Activated naive CD8-positive, alpha-beta T cell treated with anti-CD3 and anti-CD28 coated beads, Interleukin-2, amount 50 U/mL, for 24 hours (primary cell): ENCODE results near the gene PARM1.
A peak's percentile ranks its signal among the peaks of the same experiment; 100 is the strongest.

Experiments
- ATAC-seq: fragments of 150-1000 bp; cut with Tn5 transposase; one replicate; pipeline ENCODE4 v1.10.0; 2021
- DNase-seq: peaks from one replicate; pipeline ENCODE4 v3.0.0; 2021
- H3K27ac Mint-ChIP-seq: one replicate; pipeline ENCODE4 v1.8.0; 2021; ENCODE audit warnings: mild to moderate bottlenecking, mixed read lengths
- H3K27me3 Mint-ChIP-seq: one replicate; pipeline ENCODE4 v1.8.0; 2021; ENCODE audit warnings: mixed read lengths
- H3K36me3 Mint-ChIP-seq: one replicate; pipeline ENCODE4 v1.8.0; 2021; ENCODE audit warnings: low read depth, mixed read lengths
- H3K4me1 Mint-ChIP-seq: one replicate; pipeline ENCODE4 v1.8.0; 2021; ENCODE audit warnings: mixed read lengths
- H3K4me3 Mint-ChIP-seq: one replicate; pipeline ENCODE4 v1.8.0; 2021; ENCODE audit warnings: mild to moderate bottlenecking, moderate library complexity, mixed read lengths
- H3K9me3 Mint-ChIP-seq: one replicate; pipeline ENCODE4 v1.8.0; 2021; ENCODE audit warnings: mixed read lengths

PARM1 gene

GRCh38 chr4:74932832-74933561 is at the start of gene PARM1:
Gene PARM1, plus strand, starts transcription at chr4:74933116. Its CDS starts 212 bp downstream, at chr4:74933328.
- DNase-seq (peak; percentile 71), ATAC-seq (peak; percentile 86)
- Mint-ChIP-seq H3K27ac (no peak within 1 kb of the TSS), H3K36me3 (no peaks in the 10 kb centered on the region), H3K4me1 (peaks cover 17% of the 10 kb centered on the region), H3K27me3 (peaks cover 60% of the 10 kb centered on the region), H3K4me3 (peak within 1 kb of the TSS; percentile 56), H3K9me3 (no peaks in the 10 kb centered on the region)

DNA sequence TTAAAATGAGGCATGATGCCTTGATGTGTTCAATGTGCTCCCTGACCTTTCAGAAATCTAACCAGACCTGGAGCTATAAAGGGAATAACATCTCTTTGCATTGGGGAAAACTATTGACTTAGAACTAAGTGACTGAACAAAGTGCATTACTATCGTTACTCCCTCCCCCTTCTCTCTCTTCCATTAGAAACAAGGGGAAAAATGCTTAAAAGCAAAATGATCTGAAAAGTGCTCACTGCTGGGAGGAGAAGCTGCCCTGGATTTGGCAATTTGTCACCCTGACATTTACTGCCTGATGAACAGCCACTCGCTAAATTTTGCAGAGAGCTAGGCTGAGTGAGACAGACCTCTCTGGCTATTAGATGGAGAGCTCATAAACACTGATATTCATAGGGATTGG is 48.6 kb upstream of the PARM1 start:
- peaks cover 15% of the 10 kb centered on the region for H3K27me3 Mint-ChIP-seq
- ATAC-seq (no peak), DNase-seq (no peak)
- H3K9me3 Mint-ChIP-seq = peaks cover 4% of the 10 kb centered on the region
- H3K36me3 Mint-ChIP-seq = no peaks in the 10 kb centered on the region
- no peaks in the 10 kb centered on the region for H3K4me1 Mint-ChIP-seq
- H3K4me3 Mint-ChIP-seq = no peak overlapping the region
- H3K27ac Mint-ChIP-seq = no peak overlapping the region

DNA sequence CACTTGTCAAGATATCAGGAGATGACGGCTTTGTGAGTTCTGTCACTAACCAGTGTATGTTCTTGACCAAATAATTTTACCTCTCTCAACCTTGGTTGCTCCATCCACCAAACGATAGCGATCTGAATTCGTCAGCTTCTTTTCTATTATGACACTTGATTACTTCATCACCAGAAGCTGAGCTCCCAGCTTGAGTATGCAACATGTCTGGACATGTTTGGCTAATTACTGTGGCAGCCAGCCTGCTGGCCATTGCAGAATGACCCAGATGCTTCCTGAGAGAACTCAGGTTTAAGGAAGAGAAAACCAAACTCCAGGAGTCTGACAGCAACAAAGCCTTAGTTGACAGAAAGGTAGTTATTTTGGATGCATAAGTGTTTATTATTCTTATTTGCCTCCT is 46.4 kb upstream of the PARM1 start:
- Mint-ChIP-seq H3K4me3 (no peak overlapping the region), H3K27me3 (peaks cover 5% of the 10 kb centered on the region), H3K27ac (no peak overlapping the region), H3K4me1 (no peaks in the 10 kb centered on the region), H3K36me3 (no peaks in the 10 kb centered on the region), H3K9me3 (peaks cover 4% of the 10 kb centered on the region)
- ATAC-seq (no peak), DNase-seq (no peak)

GRCh38 chr4:74890341-74890740 is 42.6 kb upstream of the PARM1 start:
- peaks cover 5% of the 10 kb centered on the region for H3K27me3 Mint-ChIP-seq
- peaks cover 4% of the 10 kb centered on the region for H3K9me3 Mint-ChIP-seq
- H3K27ac Mint-ChIP-seq = no peak overlapping the region
- H3K4me1 Mint-ChIP-seq = no peaks in the 10 kb centered on the region
- ATAC-seq (no peak), DNase-seq (no peak)
- H3K36me3 Mint-ChIP-seq = no peaks in the 10 kb centered on the region
- no peak overlapping the region for H3K4me3 Mint-ChIP-seq

GRCh38 chr4:74891037-74891436 is 41.9 kb upstream of the PARM1 start:
- Mint-ChIP-seq H3K9me3 (peaks cover 4% of the 10 kb centered on the region), H3K36me3 (no peaks in the 10 kb centered on the region), H3K27ac (no peak overlapping the region), H3K27me3 (peaks cover 5% of the 10 kb centered on the region), H3K4me1 (no peaks in the 10 kb centered on the region), H3K4me3 (no peak overlapping the region)
- ATAC-seq (no peak), DNase-seq (no peak)

GRCh38 chr4:74893171-74893570 is 39.7 kb upstream of the PARM1 start:
- peaks cover 4% of the 10 kb centered on the region for H3K9me3 Mint-ChIP-seq
- no peak for ATAC-seq
- H3K27me3 Mint-ChIP-seq = peaks cover 5% of the 10 kb centered on the region
- no peaks in the 10 kb centered on the region for H3K36me3 Mint-ChIP-seq
- no peak overlapping the region for H3K27ac Mint-ChIP-seq
- H3K4me3 Mint-ChIP-seq = no peak overlapping the region
- H3K4me1 Mint-ChIP-seq = no peaks in the 10 kb centered on the region
- DNase-seq = no peak

GRCh38 chr4:74896595-74896994 is 36.3 kb upstream of the PARM1 start:
- peaks cover 6% of the 10 kb centered on the region for H3K27me3 Mint-ChIP-seq
- H3K4me3 Mint-ChIP-seq = no peak overlapping the region
- no peaks in the 10 kb centered on the region for H3K36me3 Mint-ChIP-seq
- DNase-seq (no peak), ATAC-seq (no peak)
- no peaks in the 10 kb centered on the region for H3K9me3 Mint-ChIP-seq
- no peaks in the 10 kb centered on the region for H3K4me1 Mint-ChIP-seq
- H3K27ac Mint-ChIP-seq = no peak overlapping the region

DNA sequence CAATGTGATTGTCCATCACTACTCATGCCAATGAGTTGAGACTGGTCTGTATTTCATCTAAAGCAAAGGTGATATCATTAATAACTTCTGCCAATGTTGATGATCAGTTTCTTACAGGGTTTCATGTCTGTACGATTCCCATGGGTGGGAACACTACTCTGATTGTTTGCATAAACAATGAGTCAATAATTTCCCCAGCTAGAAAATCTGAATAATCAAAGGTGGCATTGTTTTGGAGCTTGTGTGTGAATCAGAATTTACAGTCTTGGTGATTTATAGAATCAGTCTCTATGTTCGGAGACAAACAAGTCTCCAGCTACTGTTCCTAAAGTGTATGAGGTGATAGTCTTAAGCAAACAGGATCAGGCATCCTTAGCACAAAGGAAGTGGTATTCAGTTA is 35.5 kb upstream of the PARM1 start:
- Mint-ChIP-seq H3K36me3 (no peaks in the 10 kb centered on the region), H3K4me3 (no peak overlapping the region), H3K27me3 (peaks cover 6% of the 10 kb centered on the region), H3K9me3 (no peaks in the 10 kb centered on the region), H3K4me1 (no peaks in the 10 kb centered on the region), H3K27ac (no peak overlapping the region)
- DNase-seq = no peak
- ATAC-seq = no peak

- peaks cover 4% of the 10 kb centered on the region for H3K27me3 Mint-ChIP-seq
- no peaks in the 10 kb centered on the region for H3K36me3 Mint-ChIP-seq
- ATAC-seq = no peak
- no peaks in the 10 kb centered on the region for H3K4me1 Mint-ChIP-seq
- no peaks in the 10 kb centered on the region for H3K9me3 Mint-ChIP-seq
- no peak overlapping the region for H3K27ac Mint-ChIP-seq
- DNase-seq = no peak
- no peak overlapping the region for H3K4me3 Mint-ChIP-seq
These were observed 32.1 kb upstream of the PARM1 start for GRCh38 chr4:74900862-74901261.

GRCh38 chr4:74904509-74905065 is 28.3 kb upstream of the PARM1 start:
- no peak overlapping the region for H3K4me3 Mint-ChIP-seq

GRCh38 chr4:74906771-74907170 is 26.1 kb upstream of the PARM1 start:
- Mint-ChIP-seq H3K9me3 (no peaks in the 10 kb centered on the region), H3K27me3 (no peaks in the 10 kb centered on the region), H3K27ac (no peak overlapping the region), H3K4me3 (no peak overlapping the region), H3K4me1 (no peaks in the 10 kb centered on the region), H3K36me3 (no peaks in the 10 kb centered on the region)
- ATAC-seq (no peak), DNase-seq (no peak)

More at GRCh38 chr4:74904509-74905065, 28.3 kb upstream of the PARM1 start:
- Mint-ChIP-seq H3K27me3 (peaks cover 4% of the 10 kb centered on the region), H3K4me1 (no peaks in the 10 kb centered on the region), H3K27ac (no peak overlapping the region), H3K36me3 (no peaks in the 10 kb centered on the region), H3K9me3 (no peaks in the 10 kb centered on the region)
- no peak for ATAC-seq
- no peak for DNase-seq

DNA sequence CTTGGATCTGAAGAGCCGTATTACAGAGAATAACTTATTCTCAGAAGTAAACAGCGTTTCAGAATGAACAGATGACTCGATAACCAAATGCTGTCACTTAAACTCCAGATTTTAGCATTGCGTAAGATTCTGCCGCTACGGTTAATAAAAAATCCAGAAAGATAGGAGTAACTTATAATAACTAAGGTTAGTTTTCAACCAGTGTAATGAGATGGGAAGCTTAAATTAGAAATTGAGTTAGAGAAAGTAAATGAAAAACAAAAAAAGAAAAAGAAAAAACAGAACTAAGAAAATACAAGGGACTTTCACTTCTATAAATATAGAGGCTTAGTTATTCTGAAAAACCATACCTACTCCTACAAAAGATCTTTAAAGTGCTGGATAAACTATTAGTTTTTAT is 13.1 kb upstream of the PARM1 start:
- no peak overlapping the region for H3K27ac Mint-ChIP-seq
- no peaks in the 10 kb centered on the region for H3K9me3 Mint-ChIP-seq
- ATAC-seq (no peak), DNase-seq (no peak)
- H3K36me3 Mint-ChIP-seq = no peaks in the 10 kb centered on the region
- no peaks in the 10 kb centered on the region for H3K4me1 Mint-ChIP-seq
- peaks cover 3% of the 10 kb centered on the region for H3K27me3 Mint-ChIP-seq
- no peak overlapping the region for H3K4me3 Mint-ChIP-seq

GRCh38 chr4:74920704-74921103 is 12.2 kb upstream of the PARM1 start:
- Mint-ChIP-seq H3K27ac (no peak overlapping the region), H3K4me1 (no peaks in the 10 kb centered on the region), H3K9me3 (no peaks in the 10 kb centered on the region), H3K4me3 (no peak overlapping the region), H3K36me3 (no peaks in the 10 kb centered on the region), H3K27me3 (no peaks in the 10 kb centered on the region)
- DNase-seq (no peak), ATAC-seq (no peak)

DNA sequence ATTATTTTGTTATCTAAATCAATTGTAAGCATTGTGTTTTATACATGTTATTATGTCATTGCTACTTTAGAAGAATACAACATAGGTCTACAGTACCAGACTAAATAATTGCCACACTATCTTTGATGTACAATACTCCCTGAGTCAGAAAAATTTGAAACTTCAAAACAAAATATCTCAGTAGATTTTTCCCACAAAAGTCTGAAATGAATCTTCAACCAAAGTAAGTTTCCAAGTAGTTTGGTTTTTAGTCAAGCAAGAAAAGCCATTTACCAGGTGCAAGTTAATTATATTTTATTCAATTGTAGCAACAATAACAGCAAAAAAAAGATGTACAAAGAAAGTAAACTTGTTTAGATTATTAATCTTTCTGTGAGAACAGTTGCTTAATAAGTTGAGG is 11.4 kb upstream of the PARM1 start:
- ATAC-seq = no peak
- H3K4me3 Mint-ChIP-seq = no peak overlapping the region
- H3K36me3 Mint-ChIP-seq = no peaks in the 10 kb centered on the region
- H3K27ac Mint-ChIP-seq = no peak overlapping the region
- H3K27me3 Mint-ChIP-seq = no peaks in the 10 kb centered on the region
- no peak for DNase-seq
- no peaks in the 10 kb centered on the region for H3K9me3 Mint-ChIP-seq
- no peaks in the 10 kb centered on the region for H3K4me1 Mint-ChIP-seq

DNA sequence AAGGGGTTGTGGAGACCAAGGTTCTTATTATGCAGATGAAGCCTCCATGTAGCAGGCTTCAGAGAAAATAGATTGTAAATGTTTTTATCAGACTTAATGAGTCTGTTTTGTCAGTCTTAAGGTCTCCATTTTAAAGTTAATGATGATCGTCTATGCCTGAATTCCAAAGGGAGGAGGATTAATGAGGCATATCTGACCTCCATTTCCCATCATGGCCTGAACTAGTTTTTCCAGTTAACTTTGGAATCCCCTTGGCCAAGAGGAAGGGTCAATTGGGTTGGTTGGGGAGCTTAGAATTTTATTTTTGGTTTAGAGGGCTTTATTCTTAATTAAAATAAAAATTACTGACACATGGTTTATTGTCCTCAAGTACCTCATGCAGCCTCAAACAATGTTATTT is 6.9 kb upstream of the PARM1 start:
- no peaks in the 10 kb centered on the region for H3K9me3 Mint-ChIP-seq
- H3K4me3 Mint-ChIP-seq = no peak overlapping the region
- H3K4me1 Mint-ChIP-seq = peaks cover 3% of the 10 kb centered on the region
- no peak overlapping the region for H3K27ac Mint-ChIP-seq
- no peaks in the 10 kb centered on the region for H3K36me3 Mint-ChIP-seq
- H3K27me3 Mint-ChIP-seq = peaks cover 6% of the 10 kb centered on the region
- DNase-seq (no peak), ATAC-seq (no peak)
